ENCODE data around the gene UBE2Z. TPM values are rescaled to one million over a fixed set of nuclear protein-coding genes. Genes with fewer than 3 reads are reported as not detected.
A peak's percentile ranks its signal among the peaks of the same experiment; 100 is the strongest.

UBE2Z gene
- total and polyA plus RNA-seq, 2 of the 13 experiments (the other 11 are each of a cell fraction or from before 2014, with no cell fraction given) = 63.2 to 122 TPM

- TF ChIP-seq MXI1 (IDR thresholded peaks at IDR 0.05; ENCODE audit: borderline replicate concordance, low read depth, low read length) (peak; percentile 87; the same call in 2 of the 3 replicates), ZNF251 (CRISPR knock-in tag; IDR thresholded peaks at IDR 0.05) (peak; percentile 76; the same call in 1 of the 2 replicates), KLF6 (CRISPR knock-in tag; IDR thresholded peaks at IDR 0.05) (peak; percentile 90), ZBTB8A (CRISPR knock-in tag; IDR thresholded peaks at IDR 0.05; ENCODE audit: borderline replicate concordance, low read depth) (no peak), MTA1 (CRISPR knock-in tag; IDR thresholded peaks at IDR 0.05; ENCODE audit: borderline replicate concordance) (peak; percentile 88; the same call in 1 of the 2 replicates), ZNF280D (CRISPR knock-in tag; IDR thresholded peaks at IDR 0.05) (no peak; the same call in 1 of the 2 replicates), PRPF4 (IDR thresholded peaks at IDR 0.05; ENCODE audit: low read depth, low read length, poor library complexity, severe bottlenecking) (no peak), ZNF543 (CRISPR knock-in tag; IDR thresholded peaks at IDR 0.05) (peak; percentile 75), YEATS2 (CRISPR knock-in tag; IDR thresholded peaks at IDR 0.05; ENCODE audit: borderline replicate concordance) (peak; percentile 94), ZNF264 (CRISPR knock-in tag; IDR thresholded peaks at IDR 0.05) (no peak), SCMH1 (CRISPR knock-in tag; IDR thresholded peaks at IDR 0.05; ENCODE audit: borderline replicate concordance) (no peak), ZHX2 (IDR thresholded peaks at IDR 0.05; ENCODE audit: low read depth) (no peak), ZHX2 (CRISPR knock-in tag; IDR thresholded peaks at IDR 0.05; ENCODE audit: borderline replicate concordance) (peak; percentile 45; the same call in 1 of the 2 replicates), RNF2 (conservative IDR thresholded peaks at IDR 0.05; ENCODE audit: low read depth) (no peak), ZSCAN20 (CRISPR knock-in tag; IDR thresholded peaks at IDR 0.05; ENCODE audit: borderline replicate concordance) (peak; percentile 93; the same call in 1 of the 2 replicates), PCBP2 (optimal IDR thresholded peaks at IDR 0.05; ENCODE audit: low read depth, low read length, poor library complexity, severe bottlenecking) (peak; percentile 75), NCOA1 (CRISPR knock-in tag; IDR thresholded peaks at IDR 0.05) (no peak), TRIM22 (IDR thresholded peaks at IDR 0.05) (no peak)
Observed at GRCh38 chr17:48908047-48908843, at the start of gene UBE2Z (continued).

All from HepG2 (cell line).